DMS114 treated with DMSO at 0.1 percent for 48 hours (cell line): Measurements from ENCODE around the gene CAPN15.
"Not testable (repeated sequence)": the region's sequence is repeated elsewhere in the genome, so short reads cannot be mapped to it uniquely, and the experiment has no call there.

Experiments used
- DNase-seq: peaks from one replicate; lab custom pipeline; 2025; ENCODE audit not compliant: unreplicated experiment; lab: John Stamatoyannopoulos, UW

The CAPN15 gene

DNA sequence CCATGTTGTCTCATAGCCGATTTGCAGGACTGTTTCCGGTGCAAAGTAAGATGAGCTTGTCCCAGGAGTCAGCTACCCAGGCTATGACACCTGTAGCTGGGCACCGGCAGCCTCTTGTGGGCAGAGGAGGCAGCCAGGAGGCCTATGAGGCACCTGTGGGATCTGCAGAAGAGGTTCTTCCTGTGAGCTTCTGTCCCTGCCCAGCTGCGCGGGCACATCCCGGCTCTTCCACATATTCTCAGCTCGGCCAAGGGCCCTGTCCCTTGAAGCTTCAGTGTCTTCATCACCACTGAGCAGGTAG lies 21.3 kb upstream of the CAPN15 start:
- DNase-seq: no peak

DNA sequence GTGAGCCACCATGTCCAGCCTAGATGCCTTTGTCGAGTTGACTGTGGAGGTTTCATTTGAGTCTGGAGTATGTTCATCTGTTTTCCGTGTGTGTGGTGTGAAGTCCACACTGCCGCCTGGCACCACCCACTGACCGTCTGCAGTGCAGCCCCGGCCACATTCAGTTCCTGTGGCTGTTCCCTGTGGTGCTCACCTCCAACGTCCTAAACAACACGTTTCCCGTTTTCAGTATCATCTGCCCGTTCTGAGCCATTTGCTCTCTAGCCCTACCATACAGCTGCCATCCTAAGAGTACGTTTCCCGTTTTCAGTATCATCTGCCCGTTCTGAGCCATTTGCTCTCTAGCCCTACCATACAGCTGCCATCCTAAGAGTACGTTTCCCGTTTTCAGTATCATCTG lies 20.0 kb upstream of the CAPN15 start:
- DNase-seq: not testable (repeated sequence)

- DNase-seq: no peak
Observed at GRCh38 chr16:507996-508395, 19.5 kb upstream of the CAPN15 start.

GRCh38 chr16:508884-509736 lies 18.4 kb upstream of the CAPN15 start:
- DNase-seq: no peak

- DNase-seq: no peak
Observed at GRCh38 chr16:510066-510825, 17.3 kb upstream of the CAPN15 start.

DNA sequence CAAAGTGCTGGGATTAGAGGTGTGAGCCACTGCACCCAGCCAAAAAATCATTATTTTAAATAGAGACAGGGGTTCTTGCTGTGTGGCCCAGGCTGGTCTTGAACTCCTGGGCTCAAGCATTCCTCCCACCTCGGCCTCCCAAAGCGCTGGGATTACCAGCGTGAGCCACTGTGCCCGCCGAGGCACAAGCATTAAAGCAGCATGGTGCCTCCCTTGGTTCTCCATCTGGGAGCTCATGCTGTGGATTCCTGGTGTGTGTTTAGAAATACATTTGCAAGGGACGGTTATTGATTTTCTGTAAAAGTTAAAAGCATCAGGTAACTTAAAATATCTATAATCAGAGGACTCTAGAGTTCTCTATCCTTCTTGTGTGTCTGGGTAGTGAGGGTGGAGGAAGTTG lies 14.7 kb upstream of the CAPN15 start:
- DNase-seq: no peak

- no peak for DNase-seq
Observed at GRCh38 chr16:513950-514349, 13.6 kb upstream of the CAPN15 start.

- no peak for DNase-seq
Observed at GRCh38 chr16:515175-515938, 12.2 kb upstream of the CAPN15 start.

GRCh38 chr16:515939-516226 lies 11.6 kb upstream of the CAPN15 start:
- DNase-seq: no peak

GRCh38 chr16:516301-516700 lies 11.2 kb upstream of the CAPN15 start:
- no peak for DNase-seq

GRCh38 chr16:518858-519257 lies 8.7 kb upstream of the CAPN15 start:
- DNase-seq: no peak

DNA sequence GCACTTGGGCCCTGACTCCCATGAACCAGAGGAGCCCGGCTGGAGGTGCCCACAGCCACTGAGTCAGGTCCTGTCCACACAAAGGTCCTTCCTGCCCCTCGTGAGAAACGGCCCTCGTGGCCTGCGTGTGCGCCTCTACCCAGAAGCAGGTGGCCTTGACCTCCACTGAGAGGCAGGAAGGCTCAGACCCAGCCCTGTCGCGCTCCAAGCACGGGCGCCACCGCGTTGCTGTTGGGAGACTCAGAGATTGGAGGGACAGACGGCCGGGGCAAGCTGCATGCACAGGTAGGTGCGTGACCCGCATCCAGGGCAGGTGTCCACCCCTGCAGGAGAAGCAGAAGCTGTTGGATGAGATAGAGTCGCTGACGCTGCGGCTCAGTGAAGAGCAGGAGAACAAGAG lies 8.1 kb upstream of the CAPN15 start:
- DNase-seq: no peak

DNA sequence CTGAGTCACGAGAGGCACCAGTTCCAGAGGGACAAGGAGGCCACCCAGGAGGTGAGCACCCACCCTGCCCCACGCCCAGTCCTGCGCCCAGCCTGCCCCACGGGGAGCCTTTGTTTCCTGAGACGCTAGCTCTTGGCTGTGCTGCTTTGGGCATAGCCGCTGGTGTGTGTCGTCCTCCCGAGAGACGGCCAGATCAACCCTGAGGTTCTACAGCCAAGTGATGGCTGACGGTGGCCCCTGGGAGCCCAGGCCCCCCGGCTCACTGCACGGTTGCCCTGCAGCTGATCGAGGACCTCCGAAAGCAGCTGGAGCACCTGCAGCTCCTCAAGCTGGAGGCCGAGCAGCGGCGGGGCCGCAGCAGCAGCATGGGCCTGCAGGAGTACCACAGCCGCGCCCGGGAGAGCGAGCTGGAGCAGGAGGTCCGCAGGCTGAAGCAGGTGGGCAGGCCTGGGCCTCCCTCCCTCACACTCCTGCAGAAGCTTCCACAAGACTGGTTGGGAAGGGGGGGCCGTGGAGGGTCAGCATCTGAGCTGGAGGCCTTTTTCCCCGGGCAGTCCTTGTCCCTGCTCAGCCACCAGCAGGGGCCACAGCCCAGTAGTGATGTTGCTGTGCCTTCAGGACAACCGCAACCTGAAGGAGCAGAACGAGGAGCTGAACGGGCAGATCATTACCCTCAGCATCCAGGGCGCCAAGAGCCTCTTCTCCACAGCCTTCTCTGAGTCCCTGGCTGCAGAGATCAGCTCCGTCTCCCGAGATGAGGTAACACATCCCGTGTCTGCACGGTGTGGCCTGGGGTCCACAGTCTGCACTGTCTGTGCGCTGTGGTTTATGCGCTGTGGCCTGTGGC lies 7.4 kb upstream of the CAPN15 start:
- DNase-seq: no peak

- no peak for DNase-seq
Observed at GRCh38 chr16:520847-521246, 6.7 kb upstream of the CAPN15 start.

DNA sequence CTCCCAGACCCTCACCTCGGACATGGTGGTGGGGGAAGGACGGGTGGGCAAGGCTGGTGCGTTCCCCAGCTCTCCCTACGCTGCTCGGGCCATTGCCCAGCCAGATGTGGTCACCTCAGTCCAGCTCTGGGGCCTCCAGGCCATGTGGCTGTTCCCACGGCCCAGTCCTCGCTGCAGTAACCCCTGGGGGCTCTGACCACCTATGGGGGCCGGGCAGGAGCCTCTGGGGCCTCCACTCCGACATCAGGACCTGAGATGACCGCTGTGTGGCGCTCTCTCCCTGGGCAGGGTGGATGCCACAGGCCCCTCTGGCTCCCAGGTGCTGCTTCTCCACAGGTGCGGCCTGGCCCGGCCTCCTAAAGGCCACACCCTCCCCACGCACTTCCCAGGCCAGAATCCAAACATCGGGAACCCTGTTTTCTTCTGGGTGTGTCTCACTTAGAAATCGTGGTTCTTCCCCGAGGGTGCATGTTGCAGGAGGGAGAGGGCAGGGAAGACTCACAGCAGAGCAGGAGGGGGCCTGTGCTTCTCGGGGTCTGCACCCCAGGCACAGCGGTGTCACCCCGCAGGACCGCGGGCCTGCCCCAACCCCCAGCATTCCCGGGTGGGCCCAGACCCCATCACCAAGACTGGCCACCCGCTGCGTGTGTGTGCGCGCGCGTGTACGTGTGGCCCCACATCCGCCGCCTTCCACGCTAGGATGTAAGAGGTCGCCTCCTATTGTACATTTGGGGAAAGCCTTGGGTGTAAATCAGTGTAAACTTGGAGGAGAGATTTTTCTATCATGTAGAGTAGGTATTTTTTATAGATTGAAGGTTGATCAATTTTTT lies 5.9 kb upstream of the CAPN15 start:
- no peak for DNase-seq

- DNase-seq: no peak
Observed at GRCh38 chr16:522320-523096, 5.0 kb upstream of the CAPN15 start.

- no peak for DNase-seq
Observed at GRCh38 chr16:523097-523741, 4.3 kb upstream of the CAPN15 start.

- no peak for DNase-seq
Observed at GRCh38 chr16:524274-525040, 3.1 kb upstream of the CAPN15 start.
